ENCODE results near the gene HOXD8.

Gene HOXD8

DNA sequence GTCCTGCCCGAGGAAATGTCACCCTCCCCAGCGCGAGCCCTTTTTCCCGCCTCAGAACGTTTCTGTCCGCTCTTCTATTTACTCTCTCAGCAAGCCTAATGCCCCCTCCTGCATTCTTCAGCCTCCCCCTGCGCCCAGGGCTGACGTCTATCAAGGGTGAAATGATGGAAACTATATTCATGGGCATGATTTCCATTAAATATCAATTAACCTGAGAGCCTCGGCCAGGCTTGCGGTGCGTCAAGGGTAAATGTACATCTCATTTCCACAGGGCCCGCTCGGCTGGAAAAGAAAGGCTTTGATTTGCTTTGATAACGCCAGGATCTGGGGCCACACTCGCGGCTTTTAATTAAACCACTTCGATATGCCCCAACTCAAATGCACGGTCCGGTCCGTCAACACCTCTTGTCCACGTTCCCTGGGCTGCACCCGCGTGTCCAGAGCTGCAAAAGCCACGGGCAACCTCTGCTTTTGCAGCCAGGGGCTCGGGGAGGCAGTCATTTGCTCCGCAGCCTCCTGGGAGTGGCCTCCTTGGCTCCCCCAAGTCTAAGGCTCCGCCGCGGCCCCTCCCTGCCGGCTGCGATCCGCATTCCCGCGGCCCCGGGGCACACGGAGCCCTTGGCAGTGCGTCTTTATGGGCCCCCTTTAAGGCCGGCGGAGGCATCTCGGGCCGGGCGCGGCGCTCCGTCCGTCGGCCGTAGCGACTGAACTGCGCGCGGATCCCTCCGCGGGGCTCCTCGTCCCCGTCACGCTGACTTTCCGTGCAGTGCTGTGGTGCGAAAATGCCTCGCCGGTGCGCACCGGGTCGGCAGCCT, at the start of gene HOXD8:
Gene HOXD8, plus strand, starts transcription at position 724 of the 815 bp plus-strand sequence. CDS start 662 bp downstream, outside the sequence.
- DNase-seq (ENCODE audit: low spot score), result no peak

GRCh38 chr2:176079831-176080539, 49.5 kb upstream of the HOXD8 start:
- DNase-seq (ENCODE audit: low spot score), result peak; percentile 86

DNA sequence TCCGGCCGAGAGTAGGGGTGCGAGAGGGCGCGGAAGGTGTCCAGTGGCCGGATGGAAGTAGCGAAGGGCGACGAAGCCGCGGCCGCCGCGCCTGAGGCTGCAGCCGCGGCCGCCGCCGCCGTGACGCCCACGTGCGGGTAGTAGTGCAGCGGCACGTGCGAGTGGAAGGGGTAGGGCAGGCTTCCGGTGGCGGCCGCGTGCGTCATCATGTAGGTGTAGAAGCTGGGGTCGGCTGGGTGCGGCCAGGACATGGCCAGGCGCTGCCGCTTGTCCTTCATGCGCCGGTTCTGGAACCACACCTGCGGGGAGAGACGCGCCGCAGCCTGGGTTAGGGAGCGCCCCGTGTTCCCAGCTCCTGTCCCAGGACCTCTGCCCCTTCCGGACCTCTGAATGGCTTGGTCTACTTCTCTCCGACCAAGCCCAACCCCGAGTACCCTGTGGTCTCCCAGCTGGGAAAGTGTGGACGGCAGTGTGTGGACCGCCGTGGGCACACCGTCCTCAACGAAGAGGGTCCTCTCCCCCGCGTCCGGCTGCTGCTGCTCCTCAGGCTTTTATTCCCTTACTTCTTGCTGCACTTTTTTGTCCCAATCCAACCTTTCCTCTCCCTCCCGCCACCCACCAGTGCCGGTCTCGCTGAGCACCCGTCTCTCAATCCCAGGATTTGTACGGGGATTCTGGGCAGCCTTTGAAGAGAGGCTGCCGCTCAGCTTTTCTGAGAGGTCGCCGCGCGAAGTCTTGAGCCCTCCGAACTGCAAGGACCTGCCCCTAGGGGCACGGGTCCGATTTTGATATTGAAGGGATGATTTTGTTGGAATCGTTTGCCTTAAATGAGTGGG, 48.7 kb upstream of the HOXD8 start:
- DNase-seq (ENCODE audit: low spot score), result no peak

- no peak for DNase-seq (ENCODE audit: low spot score)
These were observed 48.1 kb upstream of the HOXD8 start for GRCh38 chr2:176081376-176081836.

DNA sequence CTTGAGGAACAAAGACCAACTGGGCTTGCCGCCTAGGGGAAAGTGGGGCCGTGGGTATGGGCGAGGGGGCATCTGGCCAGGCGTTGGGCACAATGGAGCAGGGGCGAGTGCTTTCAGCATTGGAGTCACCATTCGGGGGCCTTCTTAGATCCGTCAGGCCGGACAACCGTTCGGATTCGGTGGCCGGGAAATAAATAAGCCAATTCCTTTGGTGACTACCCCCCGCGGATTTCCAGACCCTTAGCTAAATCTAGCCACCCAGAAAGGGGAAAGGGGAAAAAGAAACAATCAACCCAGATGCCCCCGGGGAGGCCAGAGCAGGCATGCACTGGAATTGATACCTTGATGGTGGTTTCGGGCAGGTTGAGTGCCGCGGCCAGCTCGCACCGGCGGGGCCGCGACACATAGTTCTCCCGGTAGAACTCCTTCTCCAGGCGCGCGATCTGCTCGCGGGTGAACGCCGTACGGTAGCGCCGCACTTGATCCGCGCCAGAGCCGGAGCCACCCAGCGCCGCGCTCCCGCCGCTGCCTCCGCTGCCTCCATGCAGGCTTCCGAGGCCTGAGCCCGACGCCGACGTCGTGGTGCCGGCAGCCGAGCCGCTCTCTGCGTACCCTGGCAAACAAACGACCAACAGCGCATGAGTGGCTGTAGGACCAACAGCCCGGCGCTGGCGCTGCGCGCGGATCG, 47.5 kb upstream of the HOXD8 start:
- DNase-seq (ENCODE audit: low spot score), result no peak

GRCh38 chr2:176082525-176082823, 47.0 kb upstream of the HOXD8 start:
- DNase-seq (ENCODE audit: low spot score), result no peak

GRCh38 chr2:176082824-176083751, 46.4 kb upstream of the HOXD8 start:
- DNase-seq (ENCODE audit: low spot score), result no peak

DNA sequence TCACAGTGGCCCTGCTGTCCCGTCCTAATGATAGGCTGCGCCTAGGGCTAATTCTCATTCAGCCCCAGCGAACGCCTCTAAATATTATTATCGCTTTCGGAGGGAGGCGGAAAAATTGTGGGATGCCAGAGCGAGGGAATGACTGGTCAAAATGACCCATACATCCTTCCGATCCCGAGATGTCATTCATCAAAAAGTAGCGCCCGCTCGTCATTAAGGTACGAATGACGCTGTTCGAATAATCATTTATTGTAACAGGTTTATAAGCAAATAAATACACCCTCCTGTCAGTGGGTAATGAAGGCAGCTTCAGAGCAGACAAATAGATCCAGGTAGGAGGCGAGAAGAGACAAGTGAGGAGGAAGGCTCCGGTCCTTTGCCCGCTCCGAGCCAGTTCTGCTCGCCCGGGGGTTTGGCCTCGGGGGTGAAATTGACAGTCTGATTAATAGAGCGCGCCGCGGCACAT, 45.7 kb upstream of the HOXD8 start, which contains the start of gene EVX2:
Gene EVX2, minus strand, starts transcription at position 167 of the 466 bp plus-strand sequence. CDS start 186 bp downstream, outside the sequence.
- no peak for DNase-seq (ENCODE audit: low spot score)

DNA sequence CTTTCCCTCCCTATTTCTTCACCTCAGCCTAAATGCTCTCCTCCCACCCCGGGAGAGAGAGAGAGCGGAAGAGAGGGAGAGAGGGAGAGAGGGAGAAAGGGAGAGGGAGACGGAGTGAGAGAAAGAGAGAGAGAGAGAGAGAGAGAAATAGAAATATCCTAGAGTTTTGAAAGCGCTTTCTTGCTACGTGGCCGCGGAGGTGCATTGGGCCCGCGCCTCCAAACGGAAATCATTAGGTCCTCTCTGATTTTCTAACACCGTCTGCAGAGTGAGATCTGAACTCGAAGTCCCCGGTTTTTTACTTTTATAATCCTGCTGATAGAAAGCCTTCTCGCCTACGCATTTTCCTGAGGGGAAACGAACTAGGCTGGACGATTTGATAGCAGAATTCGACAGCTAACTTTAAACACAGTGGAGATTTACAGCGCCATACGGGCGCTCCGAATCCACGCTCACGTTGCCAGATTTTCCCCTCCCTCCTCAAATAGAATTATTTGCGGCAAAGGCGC, 44.8 kb upstream of the HOXD8 start:
- no peak for DNase-seq (ENCODE audit: low spot score)

DNA sequence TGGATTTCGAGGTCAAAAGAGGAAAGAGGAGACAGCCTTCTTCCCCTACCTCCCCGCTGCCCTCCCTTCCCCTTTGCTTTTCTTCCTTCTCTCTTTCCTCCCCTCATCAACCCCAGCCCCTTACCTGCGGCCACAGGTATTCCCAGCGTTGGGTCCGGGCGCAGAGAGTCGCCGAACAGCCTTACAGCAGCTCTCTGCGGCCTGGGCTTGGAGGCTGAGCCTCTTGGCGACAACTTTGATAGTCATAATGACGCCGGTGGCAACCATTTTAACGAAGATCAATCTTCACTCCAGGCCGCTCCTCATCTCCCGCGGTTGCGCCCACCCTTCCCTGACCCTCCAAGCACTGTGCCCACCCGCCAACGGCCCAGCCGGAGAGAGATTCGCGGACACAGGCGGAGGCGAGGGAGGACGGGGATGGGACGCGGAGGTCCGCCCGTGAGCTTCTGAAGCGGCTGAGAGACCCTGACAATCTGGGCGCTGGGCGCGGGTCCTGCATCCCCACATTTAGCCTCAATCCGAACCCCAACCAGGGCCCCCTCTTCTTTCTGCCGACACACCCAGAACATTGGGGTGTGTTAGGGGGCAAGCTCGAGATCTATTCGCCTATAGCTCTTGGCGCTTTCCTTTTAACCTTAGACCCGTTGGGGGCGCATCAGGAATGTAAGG, 44.3 kb upstream of the HOXD8 start:
- DNase-seq (ENCODE audit: low spot score), result no peak

DNA sequence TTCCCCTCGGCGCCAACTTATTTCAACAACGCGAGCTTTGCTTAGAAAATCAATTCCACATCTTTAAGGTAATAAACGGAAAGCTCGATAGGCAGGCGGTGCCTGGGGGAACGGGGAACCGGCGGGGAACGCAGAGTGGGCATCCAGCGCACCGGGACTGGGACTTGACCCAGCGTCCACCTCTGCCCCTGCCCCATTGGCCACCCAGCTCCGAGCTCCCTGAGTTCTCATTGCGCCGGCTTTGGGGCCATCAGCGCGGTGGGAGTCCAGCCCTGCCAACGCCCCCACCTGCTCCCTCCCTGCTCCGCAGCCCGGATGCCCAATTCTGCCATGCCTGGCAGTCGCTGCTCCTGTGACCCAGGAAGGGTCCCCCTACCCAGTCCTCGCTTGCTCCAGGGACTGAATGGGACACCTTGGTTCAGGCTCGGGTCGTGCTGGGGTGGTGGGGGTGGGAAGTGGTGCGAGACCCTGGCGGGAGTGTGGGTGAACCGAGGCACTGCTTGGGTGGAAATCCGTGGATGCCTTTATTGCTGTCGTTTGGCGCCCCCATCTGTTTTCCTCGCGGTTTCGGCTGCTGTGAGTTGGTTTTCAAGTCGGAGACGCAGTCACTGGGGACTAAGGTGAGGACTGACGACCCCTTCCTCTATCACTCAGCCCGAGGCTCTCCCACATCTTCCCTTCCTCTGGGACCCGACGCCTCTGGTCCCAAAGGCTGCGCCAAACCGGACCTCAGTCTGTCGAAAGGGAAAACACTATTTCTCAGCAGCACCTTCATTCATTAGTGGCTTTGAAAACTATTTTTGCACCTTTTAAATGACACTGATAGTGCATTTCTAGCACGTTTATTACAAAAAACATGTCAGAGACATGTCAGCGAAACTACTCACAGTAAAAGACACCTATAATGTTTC, 43.4 kb upstream of the HOXD8 start:
- peak; percentile 77 for DNase-seq (ENCODE audit: low spot score)

- no peak for DNase-seq (ENCODE audit: low spot score)
These were observed 42.0 kb upstream of the HOXD8 start for GRCh38 chr2:176087330-176088047.

DNA sequence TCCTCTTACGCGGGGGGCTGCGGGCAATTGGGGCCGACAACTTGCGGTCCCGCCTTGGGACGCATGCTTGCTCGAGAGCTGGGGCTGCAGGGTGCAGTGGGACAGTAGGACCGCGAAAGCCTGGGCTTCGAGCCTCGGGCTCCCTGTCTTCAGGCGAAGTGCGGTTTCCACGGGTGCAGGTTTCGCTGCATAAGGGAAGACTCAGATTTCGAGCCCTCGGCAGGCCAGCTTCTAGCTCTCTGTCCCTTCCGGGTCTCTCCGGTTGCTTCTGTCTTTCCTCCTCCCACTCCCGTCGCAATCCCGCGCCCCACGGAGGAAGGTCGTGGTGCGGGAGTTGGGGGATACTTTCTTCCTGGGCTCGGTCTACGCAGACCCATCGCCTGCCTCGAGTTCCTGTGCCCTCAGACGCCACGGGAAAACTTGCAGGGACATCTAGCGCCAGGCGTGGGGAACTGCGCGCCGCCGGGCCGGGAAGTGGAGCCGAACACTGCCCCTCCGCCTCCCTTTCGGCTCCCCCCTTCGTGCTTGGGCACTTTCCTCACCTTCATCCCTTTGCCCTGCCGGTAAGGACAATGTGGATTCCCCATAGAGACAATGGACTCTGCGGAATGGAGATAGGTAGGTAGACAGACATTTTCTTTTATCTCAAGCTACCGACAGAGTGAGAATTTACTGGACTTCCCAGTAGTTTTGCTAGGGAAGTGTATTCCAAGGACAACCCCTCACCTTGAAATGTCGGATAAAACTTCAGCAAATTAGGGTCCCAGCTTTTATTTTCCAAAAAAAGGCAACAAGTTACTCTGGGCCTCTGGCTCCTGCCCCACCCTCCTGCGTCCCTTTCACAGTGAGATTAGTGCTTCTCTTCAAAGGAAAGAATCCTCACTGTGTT, 41.2 kb upstream of the HOXD8 start:
- peak; percentile 94 for DNase-seq (ENCODE audit: low spot score)

- DNase-seq (ENCODE audit: low spot score), result no peak
These were observed 40.3 kb upstream of the HOXD8 start for GRCh38 chr2:176088937-176089842.

- DNase-seq (ENCODE audit: low spot score), result no peak
These were observed 39.6 kb upstream of the HOXD8 start for GRCh38 chr2:176089843-176090395.

GRCh38 chr2:176090862-176091261, 38.6 kb upstream of the HOXD8 start:
- DNase-seq (ENCODE audit: low spot score), result no peak
